KBM-7 (cell line): ENCODE results near the gene CEP70.
"Not testable (repeated sequence)": the region's sequence is repeated elsewhere in the genome, so short reads cannot be mapped to it uniquely, and the experiment has no call there.

Experiments used
- DNase-seq: peaks from one replicate; pipeline ENCODE4 v3.0.0-alpha.2; 2015
- in situ Hi-C: fragments of 300-500 bp; cut with MboI; formaldehyde crosslinking; loops from 2 replicates; pipeline ENCODE4 v1.14.3; 2020; ENCODE audit warnings: low sequenced_read_pairs, low pct_unique_long_range_greater_than_20kb, mixed read lengths

Gene CEP70

GRCh38 chr3:138460536-138461205 is 133.4 kb downstream of the CEP70 start:
- no peak for DNase-seq
- in situ Hi-C loops = loop anchor here (25.0 kb wide), 1 partner anchor 477 kb away; the partner anchor contains the start of genes FOXL2 and FOXL2NB

GRCh38 chr3:138459619-138460535 is 134.2 kb downstream of the CEP70 start:
- in situ Hi-C loops = loop anchor here (25.0 kb wide), 1 partner anchor 477 kb away; the partner anchor contains the start of genes FOXL2 and FOXL2NB
- DNase-seq = no peak

- no peak for DNase-seq
- in situ Hi-C loops = loop anchor here (25.0 kb wide), 1 partner anchor 478 kb away; the partner anchor contains the start of genes FOXL2 and FOXL2NB
These were observed 135.1 kb downstream of the CEP70 start for GRCh38 chr3:138458774-138459499.

DNA sequence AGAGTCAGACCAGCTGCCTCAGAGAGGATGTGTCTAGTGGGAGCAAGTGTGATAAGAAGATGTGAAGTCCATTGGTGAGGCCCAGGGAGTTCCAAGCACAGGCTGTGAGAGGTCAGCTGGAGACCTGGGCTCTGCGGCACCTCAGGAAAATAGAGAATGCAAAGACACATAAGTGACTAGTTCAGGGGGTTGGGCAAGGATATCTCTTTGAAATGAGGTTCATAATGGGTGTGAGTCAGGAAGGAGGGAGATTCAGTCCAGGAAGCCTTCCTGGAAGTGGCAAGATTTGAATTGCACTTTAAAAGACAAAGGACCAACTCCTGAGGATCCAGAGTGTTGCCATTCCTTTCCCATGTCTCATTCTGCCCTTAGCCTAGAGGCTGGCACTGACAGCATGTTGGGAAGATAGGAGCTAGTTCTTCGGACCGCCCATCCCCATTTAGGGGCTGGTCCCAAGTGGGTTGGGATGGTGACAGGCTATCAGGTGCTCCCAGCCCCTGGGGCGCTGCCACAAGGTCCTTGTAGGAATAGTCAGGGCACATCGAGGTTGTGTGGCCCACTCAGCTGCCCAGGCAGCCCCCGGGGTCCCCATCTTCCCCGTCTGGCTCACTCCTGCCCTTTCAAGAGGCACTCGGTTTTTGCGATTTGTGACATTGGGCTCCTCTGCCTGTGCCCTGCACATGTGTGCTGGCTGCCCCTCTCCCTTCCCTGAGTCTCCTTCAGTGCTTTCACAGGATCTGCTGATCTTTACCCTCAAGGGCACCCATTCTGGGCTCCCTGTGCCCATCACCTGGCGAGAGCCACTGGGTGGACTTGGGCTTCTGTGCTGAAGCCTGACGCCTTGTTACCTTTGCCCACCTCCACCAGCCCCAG is 136.0 kb downstream of the CEP70 start:
- in situ Hi-C loops = loop anchor here (25.0 kb wide), 1 partner anchor 479 kb away; the partner anchor contains the start of genes FOXL2 and FOXL2NB
- DNase-seq = no peak

DNA sequence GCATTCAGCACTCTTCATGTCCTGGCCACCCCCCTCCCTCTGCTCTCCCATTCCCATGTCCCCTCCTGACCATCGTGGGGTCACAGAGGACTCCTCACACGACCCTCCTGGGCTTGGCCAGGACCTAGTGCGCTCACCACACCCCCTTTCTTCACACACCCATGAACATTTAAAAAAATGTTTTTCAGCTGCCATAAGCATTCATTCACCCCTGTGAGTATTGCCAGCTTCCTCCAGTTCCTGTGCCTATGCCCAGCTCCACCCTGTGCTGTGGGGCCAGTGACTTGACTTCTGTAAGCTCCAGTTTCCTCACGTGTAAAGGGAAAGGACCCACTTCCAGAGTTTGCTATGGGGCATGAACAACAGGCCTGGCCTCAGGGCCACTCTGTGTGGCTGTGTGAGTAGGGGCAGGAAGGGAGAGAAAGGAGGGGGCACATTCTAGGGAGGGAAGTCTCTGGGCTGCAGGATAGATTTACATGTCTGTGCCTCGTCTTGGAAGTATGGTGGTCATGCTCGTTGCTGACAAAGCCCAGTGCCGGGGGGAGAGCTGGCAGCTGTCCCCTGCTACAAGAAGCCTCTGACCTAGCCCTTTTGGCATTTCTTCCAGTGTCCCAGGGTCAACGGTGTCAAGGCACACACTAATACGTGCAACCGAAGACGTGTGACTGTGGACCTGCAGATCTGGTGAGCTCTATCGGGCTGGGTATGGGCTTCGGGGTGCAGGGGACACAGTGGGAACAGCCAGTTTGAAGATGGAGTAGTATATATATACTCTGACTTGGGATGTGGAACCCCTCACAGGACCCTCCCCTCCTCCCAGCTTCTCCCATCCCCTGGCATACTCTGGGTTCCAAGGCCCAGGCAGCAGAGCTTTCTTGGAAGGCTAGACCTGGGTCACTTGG is 136.8 kb downstream of the CEP70 start:
- in situ Hi-C loops = loop anchor here (25.0 kb wide), 1 partner anchor 480 kb away; the partner anchor contains the start of genes FOXL2 and FOXL2NB

GRCh38 chr3:138455801-138456716 is 138.0 kb downstream of the CEP70 start:
- in situ Hi-C loops = loop anchor here (25.0 kb wide), 1 partner anchor 481 kb away; the partner anchor contains the start of genes FOXL2 and FOXL2NB
- DNase-seq = no peak

More for the DNA sequence above, 136.8 kb downstream of the CEP70 start:
- DNase-seq = no peak

DNA sequence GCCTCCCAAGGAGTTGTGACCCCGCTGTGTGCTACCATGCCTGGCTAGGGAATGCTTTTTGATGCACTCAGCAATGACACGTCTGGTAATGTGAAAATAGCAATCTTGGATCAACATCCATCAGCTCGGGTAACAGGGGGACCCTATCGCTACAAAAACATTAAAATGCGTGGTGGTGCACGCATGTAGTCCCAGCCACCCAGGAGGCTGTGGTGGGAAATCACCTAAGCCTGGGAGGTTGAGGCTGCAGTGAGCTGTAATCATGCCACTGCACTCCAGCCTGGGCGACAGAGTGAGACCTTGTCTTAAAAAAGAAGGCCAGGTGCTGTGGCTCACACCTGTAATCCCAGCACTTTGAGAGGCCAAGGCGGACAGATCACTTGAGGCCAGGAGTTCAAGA is 140.1 kb downstream of the CEP70 start:
- in situ Hi-C loops = loop anchor here (25.0 kb wide), 1 partner anchor 483 kb away; the partner anchor contains the start of genes FOXL2 and FOXL2NB
- not testable (repeated sequence) for DNase-seq

DNA sequence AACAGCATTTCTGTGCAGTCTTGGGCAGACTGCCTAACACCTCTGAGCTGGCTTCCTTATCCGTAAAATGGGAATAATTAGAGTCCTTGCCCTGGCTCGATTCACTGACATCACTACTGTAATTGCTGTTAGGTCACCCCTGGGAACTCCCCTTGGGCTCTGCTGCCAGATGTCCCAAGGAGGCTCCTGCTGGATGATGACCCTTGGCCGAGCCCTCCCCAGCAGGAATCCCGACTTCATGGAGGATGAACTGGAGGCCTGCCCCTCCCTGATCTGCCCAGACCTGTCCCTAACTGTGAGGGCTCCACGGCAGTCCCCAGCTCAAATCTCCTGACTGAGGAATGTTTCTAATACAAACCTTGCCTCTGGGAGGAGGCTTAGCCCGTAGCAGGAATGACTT is 141.6 kb downstream of the CEP70 start:
- in situ Hi-C loops = loop anchor here (25.0 kb wide), 1 partner anchor 485 kb away; the partner anchor contains the start of genes FOXL2 and FOXL2NB

DNA sequence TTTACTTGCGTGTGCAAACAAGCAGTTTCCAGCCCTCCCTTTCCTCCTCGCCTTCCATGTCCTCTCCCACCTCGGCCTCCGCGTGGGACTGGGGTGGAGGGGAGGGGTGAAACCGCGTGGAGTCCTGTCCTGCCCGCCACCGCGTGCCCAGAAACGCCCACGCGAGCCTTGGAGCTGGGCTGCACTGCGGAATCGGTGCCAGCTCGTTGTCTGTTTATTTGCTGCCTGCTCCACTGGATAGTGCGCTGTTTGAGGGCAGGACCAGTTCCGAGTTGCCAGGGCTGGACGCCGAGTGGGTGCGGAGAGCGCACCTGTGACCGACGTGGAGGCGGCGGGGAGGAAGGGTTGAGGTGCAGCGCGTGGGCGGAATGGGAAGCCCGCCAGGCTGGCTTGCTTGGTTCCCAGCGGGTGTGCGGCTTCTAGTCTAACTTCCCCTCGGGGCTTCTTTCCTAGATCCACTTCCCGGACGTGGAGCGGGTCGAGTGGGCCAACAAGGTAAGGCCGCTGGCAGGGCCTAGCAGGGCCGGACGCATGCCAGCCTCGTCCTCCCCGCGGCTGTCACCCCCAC is 142.4 kb downstream of the CEP70 start:
- DNase-seq = no peak
- in situ Hi-C loops = loop anchor here (25.0 kb wide), 1 partner anchor 486 kb away; the partner anchor contains the start of genes FOXL2 and FOXL2NB

More for the DNA sequence above, 141.6 kb downstream of the CEP70 start:
- no peak for DNase-seq

GRCh38 chr3:138450704-138451424 is 143.2 kb downstream of the CEP70 start:
- in situ Hi-C loops = loop anchor here (25.0 kb wide), 1 partner anchor 486 kb away; the partner anchor contains the start of genes FOXL2 and FOXL2NB

GRCh38 chr3:138450181-138450580 is 143.9 kb downstream of the CEP70 start:
- no peak for DNase-seq
- in situ Hi-C loops = loop anchor here (25.0 kb wide), 1 partner anchor 487 kb away; the partner anchor contains the start of genes FOXL2 and FOXL2NB

More at GRCh38 chr3:138450704-138451424, 143.2 kb downstream of the CEP70 start:
- no peak for DNase-seq

- DNase-seq = no peak
- in situ Hi-C loops = no loop called here
These were observed 144.6 kb downstream of the CEP70 start for GRCh38 chr3:138449490-138449889.

DNA sequence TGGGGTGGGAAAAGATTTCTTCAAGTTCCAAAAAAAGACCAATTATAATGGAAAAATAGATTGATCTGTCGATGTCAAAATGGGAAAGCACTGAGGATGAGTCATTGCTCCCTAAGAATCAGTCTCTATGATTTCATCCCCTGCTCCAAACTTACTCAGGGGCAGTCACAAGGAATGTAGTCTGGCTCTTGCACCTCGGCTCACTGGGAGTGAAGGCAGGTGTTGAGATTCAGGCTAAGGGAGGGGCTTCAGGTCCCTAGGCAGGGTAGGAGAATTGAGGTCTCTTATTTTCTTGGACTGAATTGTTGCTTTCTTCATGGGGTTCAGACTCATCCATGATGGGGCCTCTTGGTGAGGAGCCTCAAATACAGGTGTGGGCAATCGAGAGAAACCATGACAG is 145.4 kb downstream of the CEP70 start:
- in situ Hi-C loops = no loop called here
- DNase-seq = no peak

DNA sequence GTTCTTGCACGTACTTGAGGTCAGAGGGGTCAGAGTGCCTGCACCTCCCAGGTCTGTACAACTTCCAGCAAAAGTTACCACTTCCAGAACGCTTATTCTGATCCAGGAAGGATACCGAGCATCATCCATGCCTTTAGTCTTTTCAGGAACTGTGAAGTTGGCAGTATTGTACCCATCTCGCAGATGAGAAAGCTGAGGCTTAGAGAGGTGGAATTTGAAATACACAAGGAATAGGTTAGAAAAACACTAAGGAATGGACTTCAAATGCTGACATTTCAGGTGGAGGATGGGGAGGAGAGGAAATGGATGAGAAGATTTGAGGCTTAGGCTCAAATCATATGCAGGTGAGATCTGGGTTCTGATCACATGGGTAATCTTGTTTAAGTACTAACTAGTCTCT is 148.4 kb downstream of the CEP70 start:
- no peak for DNase-seq
- in situ Hi-C loops = no loop called here

GRCh38 chr3:138445236-138445635 is 148.8 kb downstream of the CEP70 start:
- in situ Hi-C loops = no loop called here
- DNase-seq = no peak
